GM21786 (cell line): ENCODE measurements around the gene SNX4.
"Not testable (repeated sequence)": the region's sequence is repeated elsewhere in the genome, so short reads cannot be mapped to it uniquely, and the experiment has no call there.

Experiments used
- ATAC-seq: cut with Tn5 transposase; IDR thresholded peaks from one replicate; pipeline ENCODE4 v1.9.1; 2021; ENCODE audit not compliant: unreplicated experiment

The SNX4 gene

DNA sequence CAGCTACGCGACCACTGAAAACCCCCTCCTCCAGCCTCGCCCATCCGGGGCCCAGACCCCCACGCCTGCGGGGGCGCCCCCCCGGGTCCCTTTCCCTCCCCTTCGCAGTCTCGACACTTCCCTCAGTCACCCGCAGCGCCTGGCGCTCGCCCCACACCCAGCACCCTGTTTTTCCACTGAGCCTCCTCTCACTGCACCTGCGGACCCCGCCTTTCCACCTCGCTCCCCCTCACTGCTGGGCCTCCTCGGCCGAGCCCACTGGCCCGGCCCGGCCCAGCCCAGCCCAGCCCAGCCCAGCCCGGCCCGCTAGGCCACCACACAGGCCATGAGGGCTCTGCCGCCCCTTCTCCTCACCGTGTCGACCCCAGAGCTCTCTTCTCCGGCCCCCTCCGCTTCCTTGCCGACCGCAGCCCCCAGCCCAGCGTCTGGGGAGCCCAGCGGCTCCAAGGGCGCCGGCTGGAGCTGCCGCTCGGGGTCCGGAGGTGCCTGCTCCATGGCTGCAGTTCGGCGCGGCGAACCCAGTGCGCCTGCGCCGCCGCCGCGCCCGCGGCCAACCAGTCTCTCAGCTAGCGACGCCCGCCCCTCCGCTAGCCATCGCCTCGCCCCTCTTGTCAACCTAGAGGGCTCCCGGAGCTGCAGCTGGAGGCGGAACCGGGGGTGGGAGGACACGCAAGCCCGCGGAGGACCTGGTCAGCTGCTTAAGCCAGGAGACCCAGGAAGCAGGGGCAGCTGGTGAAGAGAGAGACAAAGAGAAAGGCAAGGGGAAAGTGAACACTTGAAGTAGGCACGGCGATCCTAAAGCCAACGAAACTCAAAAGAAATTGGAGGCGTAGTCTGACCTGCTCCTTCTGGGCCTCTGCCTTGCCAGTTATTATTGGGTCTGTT lies at the start of gene SNX4:
Gene SNX4, minus strand, starts transcription at position 525 of the 885 bp plus-strand sequence. Its CDS starts 30 bp downstream, at position 495.
- peak; percentile 87 for ATAC-seq

DNA sequence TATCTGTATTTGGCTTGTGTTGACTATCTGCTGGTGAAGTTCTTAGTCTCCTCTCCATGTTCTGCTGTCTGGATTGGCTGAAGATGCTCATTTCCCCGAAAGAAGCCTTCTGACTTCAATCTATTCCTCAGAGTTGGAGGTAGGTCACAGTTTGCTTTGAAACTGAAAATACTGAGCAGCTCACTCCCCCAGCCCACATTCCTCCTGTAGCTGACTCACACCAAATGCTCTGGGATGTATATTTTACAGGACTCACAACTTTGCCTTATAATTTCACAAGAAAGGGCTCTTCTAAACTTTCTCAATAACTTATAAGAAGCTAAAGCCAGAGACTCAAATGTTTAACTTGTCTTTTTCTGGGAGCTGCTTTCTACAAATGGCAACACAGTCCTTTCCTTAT lies 36.3 kb upstream of the SNX4 start:
- ATAC-seq: no peak

DNA sequence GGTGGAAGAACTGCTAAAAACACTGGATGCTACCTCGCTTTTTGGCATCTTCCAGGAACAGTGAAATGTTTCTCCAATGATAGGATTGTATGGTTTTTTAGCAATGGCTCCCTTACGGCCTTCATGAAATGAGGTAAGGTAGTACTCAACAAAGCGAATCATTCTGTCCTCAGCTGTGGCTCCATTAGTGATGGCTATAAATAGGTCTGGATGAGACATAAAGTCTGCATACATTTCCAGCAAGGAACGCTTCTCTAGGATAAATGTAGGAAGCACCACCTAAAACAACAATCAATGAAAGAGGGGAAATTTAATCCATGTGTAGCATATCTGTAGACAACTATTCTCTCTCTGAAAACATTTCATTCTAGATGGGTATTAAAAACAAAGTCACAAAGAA lies 32.4 kb upstream of the SNX4 start:
- ATAC-seq: no peak

DNA sequence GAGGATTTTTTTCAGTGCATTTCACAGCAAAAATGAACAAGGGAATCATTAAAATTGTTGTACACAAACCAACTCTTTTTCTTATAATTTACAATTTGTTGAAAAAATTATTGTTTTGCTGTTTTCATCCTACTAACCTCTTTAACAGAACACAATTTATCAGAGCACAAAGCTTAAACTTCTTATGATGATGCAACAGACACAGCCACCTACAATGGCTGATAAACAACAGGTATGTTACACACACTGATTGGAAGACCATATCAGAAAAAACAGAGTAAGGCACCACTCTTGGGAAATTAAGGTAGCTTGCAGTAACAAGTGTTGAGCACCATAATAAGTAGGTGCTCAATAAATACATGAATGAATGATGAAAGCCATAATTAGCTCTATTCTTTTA lies 8.9 kb upstream of the SNX4 start:
- no peak for ATAC-seq

DNA sequence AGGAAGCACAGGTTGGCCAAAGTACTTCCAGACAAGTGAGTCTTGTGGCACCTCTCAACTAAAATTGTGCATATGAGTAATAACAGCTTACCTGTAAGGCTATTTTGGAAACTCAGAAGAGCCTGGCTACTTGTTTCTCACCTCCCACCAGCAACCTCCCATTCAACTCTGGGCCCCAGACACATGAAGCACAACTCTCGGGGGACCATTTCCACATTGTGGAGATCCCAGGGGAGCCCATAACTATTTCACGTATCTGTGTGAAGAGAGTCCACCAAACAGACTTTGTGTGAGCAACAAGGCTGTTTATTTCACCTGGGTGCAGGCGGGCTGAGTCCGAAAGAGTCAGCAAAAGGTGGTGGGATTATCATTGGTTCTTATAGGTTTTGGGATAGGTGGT lies 5.2 kb upstream of the SNX4 start:
- no peak for ATAC-seq

DNA sequence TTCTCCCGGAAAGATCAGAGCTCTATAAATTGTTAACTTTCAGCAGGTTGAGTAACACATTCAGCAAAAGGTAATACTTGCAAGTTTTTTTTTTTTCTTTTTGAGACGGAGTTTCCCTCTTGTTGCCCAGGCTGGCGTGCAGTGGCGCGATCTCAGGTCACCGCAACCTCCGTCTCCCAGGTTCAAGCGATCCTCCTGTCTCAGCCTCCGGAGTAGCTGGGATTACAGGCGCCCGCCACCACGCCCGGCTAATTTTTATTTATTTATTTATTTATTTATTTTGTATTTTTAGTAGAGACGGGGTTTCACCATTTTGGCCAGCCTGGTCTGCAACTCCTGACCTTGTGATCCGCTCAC lies 539 bp upstream of the SNX4 start:
- ATAC-seq: not testable (repeated sequence)

DNA sequence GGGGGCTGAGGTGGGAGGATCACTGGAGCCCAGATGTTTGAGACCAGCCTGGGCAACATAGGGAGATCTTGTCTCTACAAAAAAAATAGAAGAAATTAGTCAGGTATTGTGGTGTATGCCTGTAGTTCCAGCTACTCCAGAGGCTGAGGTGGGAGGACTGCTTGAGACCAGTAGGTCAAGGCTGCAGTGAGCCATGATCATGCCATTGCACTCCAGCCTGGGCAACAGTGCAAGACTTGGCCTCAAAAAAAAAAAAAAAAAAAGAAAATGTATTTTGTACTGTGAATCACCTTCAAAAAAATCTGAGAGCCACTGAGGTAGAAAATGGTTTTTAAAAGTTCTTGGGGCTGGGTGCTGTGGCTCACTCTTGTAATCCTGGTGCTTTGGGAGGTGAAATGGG lies 4.6 kb downstream of the SNX4 start:
- no peak for ATAC-seq

DNA sequence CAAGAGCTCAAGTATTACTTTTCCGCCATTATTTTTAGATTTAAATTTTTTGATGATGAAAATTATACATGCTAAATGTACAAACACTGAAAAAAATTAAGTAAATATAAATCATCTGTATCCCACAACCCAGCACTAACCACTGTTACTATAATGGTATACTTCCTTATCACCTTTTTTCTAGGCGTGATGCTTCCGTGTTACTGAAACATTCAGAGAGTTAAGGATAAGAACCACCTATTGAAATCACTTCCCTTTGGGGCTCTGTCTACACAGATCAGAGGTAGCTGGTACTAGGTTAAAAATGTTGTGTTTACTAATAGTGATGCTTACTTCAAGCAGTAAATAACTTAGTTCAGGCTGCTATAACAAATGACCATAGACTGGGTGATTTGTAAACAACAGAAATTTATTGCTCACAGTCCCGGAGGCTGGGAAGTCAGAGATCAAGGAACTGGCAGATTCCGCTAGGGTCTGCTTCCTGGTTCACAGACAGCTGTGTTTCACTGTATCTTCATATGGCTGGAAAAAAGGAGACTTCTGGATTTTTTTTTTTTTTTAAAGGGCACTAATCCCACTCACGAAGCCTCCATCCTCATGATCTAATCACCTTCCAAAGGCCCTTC lies 6.4 kb downstream of the SNX4 start:
- ATAC-seq: no peak

DNA sequence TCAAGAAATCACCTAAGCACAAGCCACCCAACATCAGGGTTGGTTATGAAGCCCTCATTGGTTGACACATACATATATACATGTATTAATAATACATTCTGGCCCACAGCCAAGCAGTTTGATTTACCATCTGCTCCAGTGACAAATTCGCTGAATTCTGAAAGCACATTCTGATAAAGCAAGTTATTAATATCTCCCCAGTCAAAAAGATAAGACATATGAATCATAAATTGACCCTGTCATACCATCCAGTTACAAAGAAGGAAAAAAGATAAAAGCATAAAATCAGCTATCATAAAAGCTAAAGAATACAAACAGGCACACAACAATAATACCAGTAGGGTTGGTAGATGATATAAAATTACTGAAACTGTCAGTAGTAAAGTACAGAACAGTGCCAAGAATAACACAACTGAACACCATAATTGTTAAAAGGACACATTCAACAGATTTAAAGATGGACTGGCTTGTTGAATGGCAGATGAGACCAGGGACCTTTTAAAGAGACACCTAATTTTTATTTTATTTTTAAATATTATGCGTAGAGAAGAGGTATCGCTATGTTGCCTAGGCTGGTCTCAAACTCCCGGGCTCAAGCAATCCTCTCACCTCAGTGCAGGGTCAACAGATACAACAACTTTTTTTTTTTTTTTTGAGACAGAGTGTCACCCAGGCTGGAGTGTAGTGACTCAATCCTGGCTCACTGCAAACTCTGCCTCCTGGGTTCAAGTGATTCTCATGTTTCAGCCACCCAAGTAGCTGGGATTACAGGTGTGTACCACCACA lies 7.7 kb downstream of the SNX4 start:
- no peak for ATAC-seq

DNA sequence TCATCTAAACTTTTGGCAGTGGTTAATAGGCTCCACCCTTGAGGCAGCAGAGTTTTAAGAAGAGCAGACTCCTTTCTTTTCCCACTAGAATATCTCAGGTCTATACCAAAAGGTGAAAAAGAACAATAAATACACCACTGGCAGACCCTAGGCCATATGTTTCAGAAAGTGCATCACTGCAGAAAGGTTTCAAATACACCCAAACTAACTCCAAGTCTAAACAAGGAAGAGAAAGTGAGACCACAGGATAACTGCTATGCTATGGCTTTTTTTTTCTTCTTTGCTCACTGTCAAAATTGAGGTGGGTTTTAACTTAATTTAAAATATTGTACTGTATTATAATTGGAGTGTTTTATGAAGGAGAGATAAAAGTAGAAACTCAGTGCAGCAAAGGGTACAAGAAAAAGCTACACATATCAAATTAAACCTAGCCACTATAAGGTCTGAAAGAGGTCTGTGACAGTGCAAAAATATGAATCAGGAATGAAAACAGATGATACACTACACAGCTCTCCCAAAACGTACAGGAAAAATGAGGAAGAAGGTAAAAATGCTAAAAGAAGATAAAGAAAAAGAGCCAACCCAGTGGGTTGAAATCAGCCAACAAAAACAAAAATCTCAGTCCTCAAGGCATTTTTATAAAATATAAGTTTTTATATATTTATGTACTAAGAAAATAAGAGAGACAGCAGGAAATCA lies 8.4 kb downstream of the SNX4 start:
- ATAC-seq: no peak

DNA sequence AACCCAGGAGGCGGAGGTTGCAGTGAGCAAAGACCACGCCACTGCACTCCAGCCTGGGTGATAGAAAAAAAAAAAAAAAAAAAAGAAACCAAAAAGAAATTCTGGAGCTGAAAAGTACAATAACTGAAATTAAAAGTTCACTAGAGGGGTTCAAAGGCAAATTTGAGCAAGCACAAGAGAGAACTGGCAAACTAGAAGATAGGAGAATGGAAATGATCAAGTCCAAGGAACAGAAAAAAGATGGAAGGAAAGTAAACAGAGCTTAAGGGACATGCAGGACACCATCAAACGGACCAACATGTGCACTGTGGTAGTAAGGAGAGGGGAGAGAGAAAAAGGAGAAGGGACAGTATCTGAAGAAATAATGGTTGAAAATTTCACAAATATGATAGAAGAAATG lies 12.9 kb downstream of the SNX4 start:
- no peak for ATAC-seq

DNA sequence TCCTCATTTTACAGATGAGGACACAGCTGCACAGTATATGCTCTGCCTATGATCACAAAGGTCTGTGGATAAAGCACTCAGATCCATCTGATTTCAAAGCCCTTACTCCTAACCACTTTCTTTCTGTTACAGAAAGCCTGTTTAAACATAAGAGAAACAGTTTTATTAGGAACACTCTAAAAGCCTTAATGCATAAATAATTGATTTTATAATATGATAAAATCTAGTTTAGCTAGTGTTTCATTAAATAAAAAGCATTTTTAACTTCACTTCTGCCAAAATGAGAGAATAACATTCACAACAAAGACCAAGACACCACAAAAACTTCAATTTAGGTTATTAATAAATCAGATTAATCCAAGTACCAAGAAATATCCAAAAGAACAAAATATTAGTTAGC lies 21.4 kb downstream of the SNX4 start:
- ATAC-seq: no peak

DNA sequence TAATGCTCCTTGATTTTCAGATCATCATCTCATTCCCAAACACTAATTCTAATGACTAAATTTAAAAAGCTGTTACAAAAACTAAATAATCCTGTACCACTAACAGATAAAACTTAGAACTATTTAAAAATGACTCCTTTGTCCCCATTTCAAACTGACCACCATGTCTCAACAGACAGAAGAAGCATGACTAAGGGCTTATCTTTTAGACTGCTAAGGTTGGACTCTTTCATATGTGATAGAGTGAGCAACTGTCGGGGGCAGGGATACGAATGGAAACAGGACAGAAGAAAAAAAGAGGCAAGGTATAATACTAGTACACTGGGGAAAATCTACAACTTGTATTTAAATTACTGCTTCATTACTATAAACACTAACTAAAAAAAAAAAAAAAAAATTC lies 23.3 kb downstream of the SNX4 start:
- no peak for ATAC-seq

DNA sequence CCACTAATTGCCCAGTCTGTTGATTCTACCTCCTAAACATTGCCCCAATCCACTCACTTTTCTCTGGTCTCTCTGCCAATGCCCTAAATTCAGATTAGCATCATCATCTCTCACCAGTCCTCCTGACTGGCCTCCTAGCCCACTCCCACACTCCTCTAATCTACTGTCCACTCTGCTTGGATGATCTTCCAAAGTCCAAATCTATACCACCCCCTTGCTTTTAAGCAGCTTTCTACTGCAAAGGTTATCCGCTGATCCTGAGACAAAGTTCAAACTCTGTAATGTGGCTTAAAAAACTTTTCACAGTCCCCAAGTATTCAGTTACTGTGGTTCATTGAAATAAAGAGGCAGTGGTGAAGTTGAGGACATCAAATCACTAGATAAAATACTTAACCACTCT lies 37.6 kb downstream of the SNX4 start:
- no peak for ATAC-seq

DNA sequence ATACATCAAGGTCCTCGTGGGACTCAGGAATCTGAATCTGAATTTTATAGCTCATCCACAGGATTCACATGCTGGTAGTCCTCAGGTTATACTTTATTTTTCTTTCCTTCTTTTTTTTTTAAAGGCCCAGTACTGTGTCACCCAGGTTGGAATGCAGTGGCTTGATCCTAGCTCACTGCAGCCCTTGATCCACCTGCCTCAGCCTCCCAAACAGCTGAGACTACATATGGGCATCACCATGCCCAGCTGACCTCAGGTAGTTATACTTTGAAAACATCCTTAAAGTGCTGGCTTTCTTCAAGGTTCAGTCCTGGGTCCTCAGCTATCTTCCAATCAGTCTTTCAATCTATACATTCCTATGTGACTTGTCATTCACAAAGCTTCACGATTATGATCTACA lies 38.2 kb downstream of the SNX4 start:
- no peak for ATAC-seq

DNA sequence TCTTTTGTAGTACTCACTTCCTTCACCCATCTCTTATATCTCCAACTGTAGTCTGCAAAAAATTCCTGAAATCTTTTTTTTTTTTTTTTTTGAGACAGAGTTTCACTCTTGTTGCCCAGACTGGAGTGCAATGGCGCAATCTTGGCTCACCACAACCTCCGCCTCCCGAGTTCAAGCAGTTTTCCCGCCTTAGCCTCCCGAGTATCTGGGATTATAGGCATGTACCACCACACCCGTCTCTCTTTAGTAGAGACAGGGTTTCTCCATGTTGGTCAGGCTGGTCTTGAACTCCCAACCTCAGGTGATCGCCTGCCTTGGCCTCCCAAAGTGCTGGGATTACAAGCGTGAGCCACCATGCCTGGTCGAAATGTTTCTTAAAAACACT lies 38.6 kb downstream of the SNX4 start:
- ATAC-seq: not testable (repeated sequence)

DNA sequence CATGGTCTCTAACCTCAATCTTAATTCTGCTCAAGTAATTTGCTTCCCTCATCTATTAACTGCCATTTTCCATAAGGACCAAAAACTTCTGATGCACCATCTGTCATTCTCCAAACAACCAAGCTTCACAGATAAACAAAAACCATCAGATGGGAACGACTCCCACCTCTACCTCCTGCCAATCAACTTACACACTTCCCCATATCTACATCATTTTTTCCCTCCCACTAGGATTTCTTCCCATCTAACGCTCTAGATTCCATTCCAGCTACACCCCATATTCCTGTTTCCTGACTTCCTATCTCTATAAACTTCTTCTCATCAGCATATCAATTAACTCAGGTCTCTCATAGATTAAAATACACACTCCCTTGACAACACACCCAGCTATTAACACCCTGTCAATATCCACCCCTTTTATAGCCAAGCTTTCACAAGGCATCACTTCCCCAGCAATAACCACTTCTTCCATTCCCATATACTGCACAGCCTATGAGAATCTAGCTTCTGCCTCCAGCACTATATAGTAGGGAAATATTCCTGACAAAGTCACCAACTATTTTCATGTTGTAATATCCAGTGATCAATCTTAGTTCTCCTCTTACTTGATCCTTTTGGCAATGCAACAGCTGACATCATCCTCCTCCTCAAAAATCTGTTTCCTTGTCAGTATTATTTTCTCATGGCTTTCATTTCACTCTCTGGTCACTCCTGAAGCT lies 39.2 kb downstream of the SNX4 start:
- no peak for ATAC-seq

DNA sequence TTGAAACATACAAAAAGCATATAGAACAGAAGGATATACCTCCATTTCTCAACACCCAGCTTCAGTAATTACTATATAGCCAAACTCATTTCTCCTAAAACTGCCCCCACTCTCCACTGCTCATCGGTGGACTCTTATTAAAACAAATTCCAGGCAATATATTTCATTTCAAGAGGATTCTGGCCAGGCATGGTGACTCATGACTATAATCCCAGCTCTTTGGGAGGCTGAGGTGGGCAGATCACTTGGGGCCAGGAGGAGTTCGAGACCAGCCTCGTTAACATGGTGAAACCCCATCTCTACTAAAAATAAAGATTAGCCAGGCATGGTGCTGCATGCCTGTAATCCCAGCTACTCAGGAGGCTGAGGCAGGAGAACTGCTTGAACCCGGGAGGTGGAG lies 40.9 kb downstream of the SNX4 start:
- no peak for ATAC-seq

DNA sequence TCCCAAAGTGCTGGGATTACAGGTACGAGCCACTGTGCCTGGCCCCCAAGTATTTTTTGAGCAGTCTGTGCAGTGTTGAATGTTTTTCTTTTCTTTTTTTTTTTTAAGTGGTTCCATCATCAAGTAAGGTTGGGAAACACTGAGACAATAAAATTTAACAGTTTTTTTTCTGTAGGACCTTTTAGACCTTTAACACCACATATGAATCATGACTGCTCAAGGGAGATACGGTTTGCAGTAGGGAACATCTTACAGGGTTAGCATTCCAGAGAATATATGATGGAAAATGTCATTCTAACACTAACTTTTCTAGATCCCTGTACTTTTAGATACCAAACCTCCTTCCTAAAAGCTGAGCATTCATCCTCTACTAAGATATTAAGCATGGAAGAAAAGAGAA lies 41.7 kb downstream of the SNX4 start:
- ATAC-seq: no peak

DNA sequence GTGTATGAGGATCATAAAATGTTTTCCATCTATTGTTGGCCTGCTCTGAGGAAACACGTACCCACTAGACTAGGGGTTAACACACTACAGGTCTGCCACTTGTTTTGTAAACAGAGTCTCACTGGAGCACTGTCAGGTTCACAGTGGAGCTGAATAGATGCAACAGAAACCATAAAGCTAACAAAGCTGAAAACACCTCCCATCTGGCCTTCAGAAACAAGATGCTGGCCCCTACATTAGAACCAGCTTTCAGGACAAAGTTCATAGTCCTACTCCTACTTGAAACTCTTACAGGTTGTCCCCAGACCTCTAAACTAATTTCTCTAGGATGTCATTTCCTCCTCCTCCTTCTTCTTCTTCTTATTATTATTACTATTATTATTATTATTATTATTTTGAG lies 42.3 kb downstream of the SNX4 start:
- ATAC-seq: no peak

DNA sequence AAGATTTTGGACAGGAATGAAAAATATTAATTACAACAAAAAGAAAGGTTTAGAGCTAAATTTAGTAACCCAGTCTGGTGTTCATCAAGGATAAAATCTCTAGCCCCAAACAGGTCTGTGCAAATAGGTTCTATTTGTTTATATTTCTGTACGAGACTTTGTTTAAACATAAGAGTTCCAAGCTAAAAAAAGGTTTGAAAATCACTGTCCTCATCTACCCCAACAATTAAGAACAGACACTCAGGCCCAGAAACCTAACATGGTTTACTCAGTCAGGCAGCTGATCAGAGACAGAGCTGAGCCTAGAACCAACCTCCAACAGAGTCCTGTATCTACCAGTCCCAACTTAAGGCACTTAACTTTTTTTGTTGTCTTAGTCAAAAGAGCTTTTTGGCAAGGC lies 49.3 kb downstream of the SNX4 start:
- no peak for ATAC-seq
